NCI-H146 (cell line): ENCODE data around the gene NDOR1.

Experiments
- DNase-seq: peaks from one replicate; lab custom pipeline; 2025; lab: John Stamatoyannopoulos, UW

Gene NDOR1

GRCh38 chr9:137205126-137206069, at the start of gene NDOR1, which contains the start of gene TMEM203:
TSS of gene NDOR1 (plus strand) at chr9:137205700. CDS start at chr9:137205778, 78 bp downstream.
TSS of gene TMEM203 (minus strand) at chr9:137205648. CDS start at chr9:137205414, 234 bp downstream.
- DNase-seq, result peak; percentile 70

GRCh38 chr9:137156567-137157375, 48.7 kb upstream of the NDOR1 start:
- DNase-seq, result no peak

- no peak for DNase-seq
These were observed 47.7 kb upstream of the NDOR1 start for GRCh38 chr9:137157618-137158415.

GRCh38 chr9:137158625-137159024, 46.9 kb upstream of the NDOR1 start:
- no peak for DNase-seq

GRCh38 chr9:137159105-137160053, 46.1 kb upstream of the NDOR1 start:
- no peak for DNase-seq

GRCh38 chr9:137160054-137160425, 45.5 kb upstream of the NDOR1 start:
- no peak for DNase-seq

- peak; percentile 79 for DNase-seq
These were observed 44.6 kb upstream of the NDOR1 start for GRCh38 chr9:137160716-137161557.

GRCh38 chr9:137161558-137162486, 43.7 kb upstream of the NDOR1 start:
- peak; percentile 79 for DNase-seq

GRCh38 chr9:137162505-137163364, 42.8 kb upstream of the NDOR1 start:
- peak; percentile 15 for DNase-seq

GRCh38 chr9:137163365-137163715, 42.2 kb upstream of the NDOR1 start:
- DNase-seq, result no peak

- no peak for DNase-seq
These were observed 41.7 kb upstream of the NDOR1 start for GRCh38 chr9:137163805-137164204.

GRCh38 chr9:137164370-137165249, 40.9 kb upstream of the NDOR1 start:
- DNase-seq, result no peak

- DNase-seq, result no peak
These were observed 40.2 kb upstream of the NDOR1 start for GRCh38 chr9:137165250-137165836.

- no peak for DNase-seq
These were observed 38.9 kb upstream of the NDOR1 start for GRCh38 chr9:137166380-137167229.

GRCh38 chr9:137167277-137167746, 38.2 kb upstream of the NDOR1 start:
- DNase-seq, result peak; percentile 29
